Activated CD8-positive, alpha-beta T cell treated with anti-CD3 and anti-CD28 coated beads for 36 hours (primary cell): ENCODE measurements around the gene MICAL2. TPM values are rescaled to one million over a fixed set of nuclear protein-coding genes. Genes with fewer than 3 reads are reported as not detected.

ENCODE experiments used
- ATAC-seq: fragments of 200-7000 bp; cut with Tn5 transposase; one replicate; pipeline ENCODE4 v1.10.0; 2021; ENCODE audit warnings: mild to moderate bottlenecking, moderate library complexity
- CTCF ChIA-PET: fragments of 350-600 bp; sonication (Branson Sonifier 250); formaldehyde crosslinking; loops from one replicate; lab custom pipeline; 2021; ENCODE audit warnings: antibody characterized with exemption; lab: Charles Lee
- POLR2A ChIA-PET: fragments of 350-600 bp; sonication (Branson Sonifier 250); formaldehyde crosslinking; loops from one replicate; lab custom pipeline; 2021; ENCODE audit warnings: antibody characterized with exemption; lab: Charles Lee
- DNase-seq: peaks from one replicate; pipeline ENCODE4 v3.0.0-alpha.2; 2020
- H3K27ac Mint-ChIP-seq: one replicate; pipeline ENCODE4 v1.8.0; 2021; ENCODE audit warnings: mild to moderate bottlenecking, mixed read lengths
- H3K27me3 Mint-ChIP-seq: one replicate; pipeline ENCODE4 v1.8.0; 2021; ENCODE audit warnings: mixed read lengths
- H3K36me3 Mint-ChIP-seq: one replicate; pipeline ENCODE4 v1.8.0; 2021; ENCODE audit warnings: low read depth, mixed read lengths
- H3K4me1 Mint-ChIP-seq: one replicate; pipeline ENCODE4 v1.8.0; 2021; ENCODE audit warnings: low read depth, mixed read lengths
- H3K4me3 Mint-ChIP-seq: one replicate; pipeline ENCODE4 v1.8.0; 2021; ENCODE audit warnings: mild to moderate bottlenecking, moderate library complexity, mixed read lengths
- H3K9me3 Mint-ChIP-seq: one replicate; pipeline ENCODE4 v1.8.0; 2021; ENCODE audit warnings: mixed read lengths
- intact Hi-C: fragments of 100-400 bp; cut with micrococcal nuclease; formaldehyde crosslinking; loops from one replicate; pipeline ENCODE4 v1.10.0; 2022
- total RNA-seq, 2 experiments: library from RNA; stranded (reverse); gene quantifications; one replicate each; pipeline ENCODE4 v1.2.3, GENCODE V29; 2021
- TF ChIP-seq, protein P1 (sequence below): fragments of 200-600 bp; IDR thresholded peaks from one replicate; pipeline ENCODE4 v1.8.0; 2022; ENCODE audit warnings: antibody characterized with exemption, mild to moderate bottlenecking

Gene MICAL2
- total RNA-seq, 2 experiments from 2014 or later, result 99.8 to 105 TPM

DNA sequence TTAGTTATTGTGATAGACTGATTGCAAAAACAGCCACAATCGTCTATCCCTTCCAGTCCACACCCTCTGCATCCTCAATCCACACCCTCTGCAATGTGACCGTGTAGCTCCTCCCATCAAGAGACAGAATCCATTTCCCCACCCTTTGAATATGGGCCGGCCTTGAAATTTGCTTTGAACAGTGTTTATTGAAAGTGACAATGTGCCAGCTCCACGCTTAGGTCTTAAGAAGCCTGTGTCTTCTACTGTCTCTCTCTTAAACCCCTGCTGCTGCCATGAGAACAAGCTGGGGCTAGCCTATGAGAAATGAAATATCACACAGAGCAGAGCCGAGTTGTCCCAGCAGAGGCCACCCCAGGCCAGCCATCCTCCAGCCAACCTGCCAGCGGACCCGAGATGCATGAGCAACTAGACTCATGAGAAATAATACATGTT, 22.3 kb upstream of the MICAL2 start:
- CTCF ChIA-PET, result interaction anchor here (0.7 to 6.0 kb wide), 17 partner anchors 8 to 200 kb away, joined by 3 to 30 read pairs (median 4); no protein-coding TSS in a partner anchor
- Mint-ChIP-seq H3K36me3 (no peaks in the 10 kb centered on the region), H3K27ac (peak overlapping the region; percentile 75), H3K4me3 (no peak overlapping the region), H3K9me3 (peaks cover 2% of the 10 kb centered on the region), H3K4me1 (peaks cover 60% of the 10 kb centered on the region), H3K27me3 (no peaks in the 10 kb centered on the region)
- ATAC-seq, result peak; percentile 14
- POLR2A ChIA-PET, result interaction anchor here (0.8 kb wide), 1 partner anchor 86 kb away, joined by 3 read pairs; no protein-coding TSS in a partner anchor
- DNase-seq, result peak; percentile 25
- intact Hi-C loops, result no loop called here
- TF ChIP-seq, protein P1, sequence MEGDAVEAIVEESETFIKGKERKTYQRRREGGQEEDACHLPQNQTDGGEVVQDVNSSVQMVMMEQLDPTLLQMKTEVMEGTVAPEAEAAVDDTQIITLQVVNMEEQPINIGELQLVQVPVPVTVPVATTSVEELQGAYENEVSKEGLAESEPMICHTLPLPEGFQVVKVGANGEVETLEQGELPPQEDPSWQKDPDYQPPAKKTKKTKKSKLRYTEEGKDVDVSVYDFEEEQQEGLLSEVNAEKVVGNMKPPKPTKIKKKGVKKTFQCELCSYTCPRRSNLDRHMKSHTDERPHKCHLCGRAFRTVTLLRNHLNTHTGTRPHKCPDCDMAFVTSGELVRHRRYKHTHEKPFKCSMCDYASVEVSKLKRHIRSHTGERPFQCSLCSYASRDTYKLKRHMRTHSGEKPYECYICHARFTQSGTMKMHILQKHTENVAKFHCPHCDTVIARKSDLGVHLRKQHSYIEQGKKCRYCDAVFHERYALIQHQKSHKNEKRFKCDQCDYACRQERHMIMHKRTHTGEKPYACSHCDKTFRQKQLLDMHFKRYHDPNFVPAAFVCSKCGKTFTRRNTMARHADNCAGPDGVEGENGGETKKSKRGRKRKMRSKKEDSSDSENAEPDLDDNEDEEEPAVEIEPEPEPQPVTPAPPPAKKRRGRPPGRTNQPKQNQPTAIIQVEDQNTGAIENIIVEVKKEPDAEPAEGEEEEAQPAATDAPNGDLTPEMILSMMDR, result no peak

DNA sequence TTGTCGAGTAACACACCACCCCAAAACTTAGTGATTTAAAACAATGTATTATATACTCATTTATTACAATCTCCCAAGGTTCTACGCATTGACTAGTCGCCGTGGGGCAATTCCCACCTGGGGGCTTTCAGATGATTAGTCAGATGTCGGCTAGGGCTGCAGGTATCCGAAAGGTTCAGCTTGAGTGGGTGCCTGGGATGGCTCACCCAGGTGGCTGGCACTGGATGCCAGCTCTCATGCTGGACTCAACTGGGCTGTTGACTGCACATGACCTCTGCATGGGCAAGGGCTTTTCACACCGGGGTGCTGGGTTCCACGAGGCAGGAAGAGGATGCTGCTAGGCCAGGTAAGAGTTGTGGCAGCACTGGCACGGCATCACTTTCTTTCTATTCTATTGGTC, 21.9 kb upstream of the MICAL2 start:
- no peak for ATAC-seq
- H3K9me3 Mint-ChIP-seq, result peaks cover 2% of the 10 kb centered on the region
- peaks cover 59% of the 10 kb centered on the region for H3K4me1 Mint-ChIP-seq
- intact Hi-C loops, result no loop called here
- TF ChIP-seq, protein P1, result no peak
- H3K27ac Mint-ChIP-seq, result no peak overlapping the region
- CTCF ChIA-PET, result interaction anchor here (0.7 to 6.0 kb wide), 11 partner anchors 14 to 200 kb away, joined by 3 to 30 read pairs (median 6); no protein-coding TSS in a partner anchor
- no peak for DNase-seq
- POLR2A ChIA-PET, result interaction anchor here (0.8 kb wide), 1 partner anchor 86 kb away, joined by 3 read pairs; no protein-coding TSS in a partner anchor
- H3K27me3 Mint-ChIP-seq, result no peaks in the 10 kb centered on the region
- H3K4me3 Mint-ChIP-seq, result no peak overlapping the region
- H3K36me3 Mint-ChIP-seq, result no peaks in the 10 kb centered on the region

DNA sequence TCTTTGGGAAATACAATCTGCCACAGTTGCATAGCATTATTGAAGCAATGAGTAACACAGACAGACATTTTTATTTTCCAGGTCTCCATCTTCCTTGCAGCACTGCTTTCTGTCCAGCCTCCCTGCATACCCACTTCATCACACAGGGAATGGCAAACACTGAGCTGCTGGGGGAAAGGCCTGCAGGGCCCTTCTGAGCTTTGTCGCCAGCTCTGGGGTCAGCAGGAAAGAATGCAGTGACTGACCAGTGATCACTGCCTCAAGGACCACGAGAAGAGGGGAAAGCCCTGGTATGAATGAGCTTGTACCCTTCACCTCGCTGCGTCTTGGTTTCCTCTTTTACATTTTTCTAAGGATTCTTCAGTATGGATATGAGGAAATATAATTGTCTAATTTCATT, 21.3 kb upstream of the MICAL2 start:
- ATAC-seq (no peak), DNase-seq (no peak)
- Mint-ChIP-seq H3K4me3 (no peak overlapping the region), H3K4me1 (peaks cover 54% of the 10 kb centered on the region), H3K36me3 (no peaks in the 10 kb centered on the region), H3K27ac (no peak overlapping the region), H3K27me3 (no peaks in the 10 kb centered on the region), H3K9me3 (peaks cover 2% of the 10 kb centered on the region)
- TF ChIP-seq, protein P1, result no peak
- POLR2A ChIA-PET, result interaction anchor here (1.1 to 2.7 kb wide), 2 partner anchors 21 to 22 kb away, joined by 5 to 10 read pairs; partner anchors contain the start of gene MICAL2
- intact Hi-C loops, result no loop called here
- CTCF ChIA-PET, result interaction anchor here (1.2 to 6.0 kb wide), 7 partner anchors 45 to 196 kb away, joined by 3 to 30 read pairs (median 4); no protein-coding TSS in a partner anchor

DNA sequence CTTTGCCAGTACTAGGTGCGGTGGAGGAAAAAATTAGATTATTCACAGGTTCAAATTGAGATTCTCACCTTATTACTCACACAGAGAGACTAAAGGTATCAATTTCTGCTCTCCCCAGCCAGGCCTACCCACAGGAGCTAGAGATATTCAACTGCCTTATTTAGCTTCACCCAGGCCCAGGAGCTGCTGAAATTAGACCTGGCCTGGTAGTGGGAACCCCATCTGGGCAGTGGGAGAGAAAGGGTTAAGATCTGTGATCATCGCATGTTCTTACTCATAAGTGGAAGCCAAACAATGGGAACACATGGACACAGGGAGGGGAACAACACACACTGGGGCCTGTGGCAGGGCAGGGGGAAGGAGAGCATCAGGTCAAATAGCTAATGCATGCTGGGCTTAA, 20.9 kb upstream of the MICAL2 start:
- no peak for ATAC-seq
- no peak for DNase-seq
- TF ChIP-seq, protein P1, result no peak
- POLR2A ChIA-PET, result interaction anchor here (1.1 to 2.7 kb wide), 2 partner anchors 20 to 23 kb away, joined by 5 to 10 read pairs; partner anchors contain the start of gene MICAL2
- H3K4me1 Mint-ChIP-seq, result peaks cover 54% of the 10 kb centered on the region
- H3K27ac Mint-ChIP-seq, result peak overlapping the region; percentile 45
- no peaks in the 10 kb centered on the region for H3K27me3 Mint-ChIP-seq
- H3K9me3 Mint-ChIP-seq, result peaks cover 1% of the 10 kb centered on the region
- CTCF ChIA-PET, result interaction anchor here (0.9 to 6.0 kb wide), 9 partner anchors 10 to 192 kb away, joined by 3 to 30 read pairs (median 4); no protein-coding TSS in a partner anchor
- no peak overlapping the region for H3K4me3 Mint-ChIP-seq
- no peaks in the 10 kb centered on the region for H3K36me3 Mint-ChIP-seq
- intact Hi-C loops, result no loop called here

DNA sequence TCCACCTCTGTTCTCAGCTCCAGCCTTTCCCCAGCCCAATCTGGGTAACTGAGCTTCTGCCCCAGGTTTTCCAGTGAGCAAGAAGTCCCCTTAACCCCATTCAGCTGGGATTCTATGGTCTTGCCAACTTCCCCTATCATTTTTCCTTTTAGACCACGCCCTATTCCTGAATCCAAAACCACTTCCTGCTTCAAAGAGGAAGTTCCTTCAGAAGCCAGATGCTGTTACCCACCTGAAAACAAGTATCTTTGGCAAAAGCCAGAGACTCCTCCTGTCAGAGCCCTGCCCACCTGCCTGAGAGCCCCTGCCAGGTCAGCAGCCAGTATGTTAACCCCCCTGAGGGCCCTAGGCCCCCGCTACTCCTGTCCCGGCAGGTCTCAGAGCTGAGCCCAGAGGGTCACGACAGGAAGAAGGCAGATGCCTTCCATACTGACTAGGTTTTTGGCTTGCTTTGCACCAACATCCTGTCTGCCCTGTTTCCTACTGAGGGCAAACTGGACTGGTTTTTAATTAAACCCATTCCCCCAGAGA, 20.3 kb upstream of the MICAL2 start:
- DNase-seq (peak; percentile 8), ATAC-seq (no peak)
- no peaks in the 10 kb centered on the region for H3K36me3 Mint-ChIP-seq
- H3K27ac Mint-ChIP-seq, result peak overlapping the region; percentile 77
- peaks cover 54% of the 10 kb centered on the region for H3K4me1 Mint-ChIP-seq
- ChIA-PET POLR2A (interaction anchor here (1.1 to 2.7 kb wide), 2 partner anchors 20 to 24 kb away, joined by 5 to 10 read pairs; partner anchors contain the start of gene MICAL2), CTCF (interaction anchor here (0.9 to 6.0 kb wide), 8 partner anchors 10 to 192 kb away, joined by 3 to 30 read pairs (median 4); no protein-coding TSS in a partner anchor)
- H3K27me3 Mint-ChIP-seq, result no peaks in the 10 kb centered on the region
- intact Hi-C loops, result no loop called here
- H3K4me3 Mint-ChIP-seq, result no peak overlapping the region
- no peaks in the 10 kb centered on the region for H3K9me3 Mint-ChIP-seq
- TF ChIP-seq, protein P1, result no peak
